ENCODE data around the gene SAFB. TPM values are rescaled to one million over a fixed set of nuclear protein-coding genes. Genes with fewer than 3 reads are reported as not detected.

The SAFB gene
- total and polyA plus RNA-seq, 2 of the 13 experiments (the other 11 are each of a cell fraction or from before 2014, with no cell fraction given): 21.0 to 28.4 TPM

DNA sequence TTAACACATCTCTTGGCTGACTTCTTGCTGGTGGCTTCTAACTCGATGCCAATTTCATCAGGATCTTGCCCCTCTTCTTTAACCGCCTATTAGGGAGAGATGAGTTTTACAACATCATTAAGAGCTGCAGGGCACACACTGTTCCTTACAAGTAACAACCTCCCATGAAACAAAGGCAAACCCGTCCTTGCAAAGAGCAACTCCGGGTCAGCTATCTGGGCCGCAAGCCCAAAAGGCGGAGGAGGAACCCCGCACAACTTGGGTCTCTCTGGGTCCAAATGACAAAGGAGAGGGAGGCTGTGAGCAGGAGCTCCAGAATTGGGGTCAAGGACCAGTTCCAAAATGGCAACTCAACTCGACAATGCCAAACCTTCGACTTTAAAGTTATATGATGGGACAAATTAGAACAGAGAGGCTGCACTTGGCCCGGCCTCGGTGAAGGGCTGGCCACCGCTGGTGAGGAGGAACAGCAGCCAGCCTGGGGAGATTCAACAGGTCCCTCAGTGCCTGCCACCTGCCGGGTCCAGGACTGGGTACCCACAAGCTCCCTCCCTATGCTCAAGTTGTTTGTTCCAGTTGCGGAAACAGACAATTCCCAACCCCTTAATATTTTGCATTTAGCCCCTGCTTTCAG is 1.5 kb upstream of the SAFB start:
- no peaks in the 10 kb centered on the region for H3K9me3 ChIP-seq (ENCODE audit: low read length)
- ATAC-seq (no peak), DNase-seq (ENCODE audit: low spot score) (no peak), FAIRE-seq (no peak)
- H3K27me3 ChIP-seq (ENCODE audit: control insufficient read depth in 1 of 2, insufficient read depth in 2 of 2, low read length in 2 of 2): peaks cover 0 to 7% of the 10 kb centered on the region in 2 experiments; a peak in 2 of 5 replicates
- BruUV-seq (replicated peaks): no TSS peak
- peak overlapping the region; percentile 94 for H3K27ac ChIP-seq (ENCODE audit: extremely low read length, insufficient read depth, low read length)
- no peak overlapping the region for H2AFZ ChIP-seq (ENCODE audit: low read length)
- peak overlapping the region; percentile 95 to 99 (median 96) for H3K4me3 ChIP-seq (replicated peaks in 1 of 3; ENCODE audit: insufficient read depth in 1 of 3, low read depth in 2 of 3, low read length in 3 of 3)
- peak overlapping the region; percentile 82 for H3K4me2 ChIP-seq (ENCODE audit: low read depth, low read length)
- intact Hi-C loops (cut with micrococcal nuclease; ENCODE audit: unreplicated experiment) (no loop called here), in situ Hi-C loops (cut with HindIII; ENCODE audit: extremely low pct_ligation_motif_present, low pct_unique_long_range_greater_than_20kb) (no loop called here)
- TF ChIP-seq ZNF33B (CRISPR knock-in tag; IDR thresholded peaks at IDR 0.05): 0 out of 2 replicates have a peak, but pooled peaks have one; percentile 4
- peak; percentile 8 for TF ChIP-seq TEAD3 (CRISPR knock-in tag; optimal IDR thresholded peaks at IDR 0.05; ENCODE audit: borderline replicate concordance)
- no peak for TF ChIP-seq ZNF484 (CRISPR knock-in tag; IDR thresholded peaks at IDR 0.05; ENCODE audit: borderline replicate concordance, low read depth)
- no peak for TF ChIP-seq SMYD3 (CRISPR knock-in tag; IDR thresholded peaks at IDR 0.05)
- TF ChIP-seq ZBTB21 (CRISPR knock-in tag; IDR thresholded peaks at IDR 0.05): no peak
- TF ChIP-seq NFIB (CRISPR knock-in tag; IDR thresholded peaks at IDR 0.05; ENCODE audit: borderline replicate concordance): 0 out of 2 replicates have a peak, but pooled peaks have one; percentile 21
- TF ChIP-seq GZF1 (CRISPR knock-in tag; IDR thresholded peaks at IDR 0.05): no peak
- no peak for TF ChIP-seq CEBPG (CRISPR knock-in tag; IDR thresholded peaks at IDR 0.05)
- TF ChIP-seq ZNF781 (CRISPR knock-in tag; IDR thresholded peaks at IDR 0.05; ENCODE audit: borderline replicate concordance, not compliant biosample characterization): no peak
- TF ChIP-seq, protein P1, sequence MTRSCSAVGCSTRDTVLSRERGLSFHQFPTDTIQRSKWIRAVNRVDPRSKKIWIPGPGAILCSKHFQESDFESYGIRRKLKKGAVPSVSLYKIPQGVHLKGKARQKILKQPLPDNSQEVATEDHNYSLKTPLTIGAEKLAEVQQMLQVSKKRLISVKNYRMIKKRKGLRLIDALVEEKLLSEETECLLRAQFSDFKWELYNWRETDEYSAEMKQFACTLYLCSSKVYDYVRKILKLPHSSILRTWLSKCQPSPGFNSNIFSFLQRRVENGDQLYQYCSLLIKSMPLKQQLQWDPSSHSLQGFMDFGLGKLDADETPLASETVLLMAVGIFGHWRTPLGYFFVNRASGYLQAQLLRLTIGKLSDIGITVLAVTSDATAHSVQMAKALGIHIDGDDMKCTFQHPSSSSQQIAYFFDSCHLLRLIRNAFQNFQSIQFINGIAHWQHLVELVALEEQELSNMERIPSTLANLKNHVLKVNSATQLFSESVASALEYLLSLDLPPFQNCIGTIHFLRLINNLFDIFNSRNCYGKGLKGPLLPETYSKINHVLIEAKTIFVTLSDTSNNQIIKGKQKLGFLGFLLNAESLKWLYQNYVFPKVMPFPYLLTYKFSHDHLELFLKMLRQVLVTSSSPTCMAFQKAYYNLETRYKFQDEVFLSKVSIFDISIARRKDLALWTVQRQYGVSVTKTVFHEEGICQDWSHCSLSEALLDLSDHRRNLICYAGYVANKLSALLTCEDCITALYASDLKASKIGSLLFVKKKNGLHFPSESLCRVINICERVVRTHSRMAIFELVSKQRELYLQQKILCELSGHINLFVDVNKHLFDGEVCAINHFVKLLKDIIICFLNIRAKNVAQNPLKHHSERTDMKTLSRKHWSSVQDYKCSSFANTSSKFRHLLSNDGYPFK (CRISPR knock-in tag; IDR thresholded peaks at IDR 0.05; ENCODE audit: borderline replicate concordance): no peak
- no peak for TF ChIP-seq HNF4G (IDR thresholded peaks at IDR 0.05; ENCODE audit: borderline replicate concordance, low read depth, low read length)
- no peak for TF ChIP-seq HNF4G (CRISPR knock-in tag; IDR thresholded peaks at IDR 0.05; ENCODE audit: borderline replicate concordance, low read depth)
- TF ChIP-seq, protein P2, sequence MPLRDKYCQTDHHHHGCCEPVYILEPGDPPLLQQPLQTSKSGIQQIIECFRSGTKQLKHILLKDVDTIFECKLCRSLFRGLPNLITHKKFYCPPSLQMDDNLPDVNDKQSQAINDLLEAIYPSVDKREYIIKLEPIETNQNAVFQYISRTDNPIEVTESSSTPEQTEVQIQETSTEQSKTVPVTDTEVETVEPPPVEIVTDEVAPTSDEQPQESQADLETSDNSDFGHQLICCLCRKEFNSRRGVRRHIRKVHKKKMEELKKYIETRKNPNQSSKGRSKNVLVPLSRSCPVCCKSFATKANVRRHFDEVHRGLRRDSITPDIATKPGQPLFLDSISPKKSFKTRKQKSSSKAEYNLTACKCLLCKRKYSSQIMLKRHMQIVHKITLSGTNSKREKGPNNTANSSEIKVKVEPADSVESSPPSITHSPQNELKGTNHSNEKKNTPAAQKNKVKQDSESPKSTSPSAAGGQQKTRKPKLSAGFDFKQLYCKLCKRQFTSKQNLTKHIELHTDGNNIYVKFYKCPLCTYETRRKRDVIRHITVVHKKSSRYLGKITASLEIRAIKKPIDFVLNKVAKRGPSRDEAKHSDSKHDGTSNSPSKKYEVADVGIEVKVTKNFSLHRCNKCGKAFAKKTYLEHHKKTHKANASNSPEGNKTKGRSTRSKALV (CRISPR knock-in tag; IDR thresholded peaks at IDR 0.05): no peak
- TF ChIP-seq ATRX (CRISPR knock-in tag; IDR thresholded peaks at IDR 0.05; ENCODE audit: borderline replicate concordance): no peak
- TF ChIP-seq AHR (CRISPR knock-in tag; IDR thresholded peaks at IDR 0.05): peak; percentile 13; the same call in 1 of the 2 replicates
- TF ChIP-seq ZNF567 (CRISPR knock-in tag; IDR thresholded peaks at IDR 0.05; ENCODE audit: borderline replicate concordance): 0 out of 2 replicates have a peak, but pooled peaks have one; percentile 31
- TF ChIP-seq RAD21 (CRISPR knock-in tag; IDR thresholded peaks at IDR 0.05): no peak
- H3K4me1 ChIP-seq (ENCODE audit: insufficient read depth, low read length): peaks cover 52% of the 10 kb centered on the region
- CTCF ChIA-PET (ENCODE audit: low intra/inter-chr PET ratio, low total read pairs): no interaction called here
- POLR2A ChIA-PET: interaction anchor here (0.9 to 3.4 kb wide), 9 partner anchors 9 to 97 kb away, joined by 3 to 21 read pairs (median 5); no protein-coding TSS in a partner anchor
- peaks cover 4 to 42% of the 10 kb centered on the region in 2 experiments for H3K36me3 ChIP-seq (replicated peaks in 1 of 2; ENCODE audit: control insufficient read depth in 1 of 2, insufficient read depth in 2 of 2, low read length in 2 of 2)
- 27% methylated on average over 14 of the region's 14 CpGs for WGBS (ENCODE audit: low lambda C conversion rate)
- peaks cover 89% of the 10 kb centered on the region for H3K79me2 ChIP-seq (ENCODE audit: insufficient read depth, low read length)
- peak overlapping the region; percentile 96 for H3K9ac ChIP-seq (ENCODE audit: insufficient read depth, low read depth, low read length)
- H4K20me1 ChIP-seq (ENCODE audit: insufficient read depth, low read length): peaks cover 24% of the 10 kb centered on the region
